CD14-positive monocyte (primary cell): ENCODE results near the gene PSD. TPM values are rescaled to one million over a fixed set of nuclear protein-coding genes. Genes with fewer than 3 reads are reported as not detected.
"Not testable (repeated sequence)": the region's sequence is repeated elsewhere in the genome, so short reads cannot be mapped to it uniquely, and the experiment has no call there.

Experiments
- DNase-seq, 3 donors: peaks; one replicate each; pipeline ENCODE4 v3.0.0-alpha.2; 2011 to 2022
- H2AFZ ChIP-seq: 2 replicates; pipeline ENCODE4 v1.6.0; 2012; ENCODE audit warnings: mild to moderate bottlenecking, low read depth, low read length, inconsistent platforms; ENCODE audit not compliant: insufficient read depth, poor library complexity, severe bottlenecking
- H3K27ac ChIP-seq, 2 donors: 1 replicate in 1 of 2; 2 replicates in 1 of 2; pipeline ENCODE4 v1.5.1; 2012 to 2013; ENCODE audit warnings: low read length in 2 of 2, control low read depth in 1 of 2, inconsistent platforms in 1 of 2, low read depth in 1 of 2, mild to moderate bottlenecking in 1 of 2
- H3K27me3 ChIP-seq, 2 donors: one replicate each; pipeline versions ENCODE4 v1.6.0 to v1.6.1; 2011 to 2013; ENCODE audit warnings: low read length in 2 of 2; ENCODE audit not compliant: control insufficient read depth in 2 of 2, insufficient read depth in 2 of 2
- H3K36me3 ChIP-seq, 2 donors: replicated peaks in 1 of 2; 1 replicate in 1 of 2; 2 replicates in 1 of 2; pipeline versions ENCODE4 v1.5.1 to v1.6.1; 2012 to 2013; ENCODE audit warnings: low read length in 2 of 2, control low read depth in 1 of 2, inconsistent platforms in 1 of 2, mild to moderate bottlenecking in 1 of 2; ENCODE audit not compliant: insufficient read depth in 2 of 2, control insufficient read depth in 1 of 2
- H3K4me1 ChIP-seq, 2 donors: 1 replicate in 1 of 2; 2 replicates in 1 of 2; pipeline versions ENCODE4 v1.5.1 to v1.6.1; 2012 to 2013; ENCODE audit warnings: low read length in 2 of 2, control low read depth in 1 of 2, inconsistent platforms in 1 of 2, mild to moderate bottlenecking in 1 of 2, moderate library complexity in 1 of 2; ENCODE audit not compliant: insufficient read depth in 2 of 2, control insufficient read depth in 1 of 2
- H3K4me2 ChIP-seq: replicated peaks from 2 replicates; pipeline ENCODE3; 2012; ENCODE audit warnings: low read length, moderate library complexity, mild to moderate bottlenecking; ENCODE audit not compliant: poor library complexity, severe bottlenecking; ENCODE audit errors: extremely low read depth
- H3K4me3 ChIP-seq, 3 experiments: fragments of 200-600 bp in 1 of 3; sonication (generic) in 1 of 3; replicated peaks in 1 of 3; 1 replicate in 2 of 3; 2 replicates in 1 of 3; pipeline ENCODE4 v1.5.1; 2011 to 2013; ENCODE audit warnings: low read length in 3 of 3, mild to moderate bottlenecking in 3 of 3, control low read depth in 2 of 3, low read depth in 2 of 3, inconsistent platforms in 1 of 3, moderate library complexity in 1 of 3
- H3K79me2 ChIP-seq: 2 replicates; pipeline ENCODE4 v1.6.0; 2012; ENCODE audit warnings: mild to moderate bottlenecking, control low read depth, inconsistent platforms, low read length, moderate library complexity; ENCODE audit not compliant: insufficient read depth
- H3K9ac ChIP-seq: 2 replicates; pipeline ENCODE4 v1.6.0; 2017; ENCODE audit warnings: low read length, mild to moderate bottlenecking; ENCODE audit not compliant: insufficient read depth, poor library complexity, severe bottlenecking
- H3K9me3 ChIP-seq, 2 donors: replicated peaks in 1 of 2; 1 replicate in 1 of 2; 2 replicates in 1 of 2; pipeline versions ENCODE4 v1.5.1 to v1.6.1; 2012 to 2013; ENCODE audit warnings: low read length in 2 of 2, control low read depth in 1 of 2; ENCODE audit not compliant: control insufficient read depth in 1 of 2, insufficient read depth in 1 of 2
- H4K20me1 ChIP-seq: 2 replicates; pipeline ENCODE4 v1.6.0; 2012; ENCODE audit warnings: mild to moderate bottlenecking, low read length, control low read depth, moderate library complexity; ENCODE audit not compliant: insufficient read depth
- H3K27ac Mint-ChIP-seq, 7 donors: one replicate each; pipeline ENCODE4 v1.8.0; 2020; ENCODE audit warnings: mild to moderate bottlenecking in 7 of 7, mixed read lengths in 7 of 7, moderate library complexity in 6 of 7, inconsistent platforms in 2 of 7
- H3K27me3 Mint-ChIP-seq, 3 donors: one replicate each; pipeline ENCODE4 v1.8.0; 2021 to 2022; ENCODE audit warnings: low read depth in 3 of 3, mild to moderate bottlenecking in 3 of 3, mixed read lengths in 3 of 3, moderate library complexity in 3 of 3, inconsistent platforms in 1 of 3
- H3K36me3 Mint-ChIP-seq, 2 donors: one replicate each; pipeline ENCODE4 v1.8.0; 2020; ENCODE audit warnings: mixed read lengths in 2 of 2, inconsistent platforms in 1 of 2, mild to moderate bottlenecking in 1 of 2
- H3K4me1 Mint-ChIP-seq: one replicate; pipeline ENCODE4 v1.8.0; 2020; ENCODE audit warnings: mild to moderate bottlenecking, mixed read lengths
- H3K4me3 Mint-ChIP-seq, 2 donors: one replicate each; pipeline ENCODE4 v1.8.0; 2020; ENCODE audit warnings: mild to moderate bottlenecking in 2 of 2, mixed read lengths in 2 of 2, moderate library complexity in 1 of 2
- H3K9me3 Mint-ChIP-seq, 7 donors: one replicate each; pipeline ENCODE4 v1.8.0; 2020 to 2022; ENCODE audit warnings: mixed read lengths in 7 of 7, mild to moderate bottlenecking in 6 of 7, moderate library complexity in 6 of 7, inconsistent platforms in 2 of 7
- WGBS: methylation state at CpG from one replicate; pipeline ENCODE4 v1.1.5; 2013; ENCODE audit warnings: missing lambda C conversion rate; ENCODE audit not compliant: insufficient coverage; 5-methylcytosine and 5-hydroxymethylcytosine counted together
- intact Hi-C, 2 donors: fragments of 100-400 bp; cut with micrococcal nuclease; formaldehyde crosslinking; loops; one replicate each; pipeline versions ENCODE4 v1.15.0 to v1.15.1; 2023
- polyA plus RNA-seq, 3 donors: library from polyadenylated mRNA; depleted of rRNA in 1 of 3; unstranded in 2 of 3; stranded (reverse) in 1 of 3; fragments of 300-500 nt in 2 of 3; fragments of >200 nt in 1 of 3; fragmentation: Illumina TruSeq in 2 of 3; gene quantifications; 1 replicate in 2 of 3; 2 replicates in 1 of 3; pipeline ENCODE4 v1.2.3, GENCODE V29; 2012 to 2021
- TF ChIP-seq, protein P1 (sequence below): fragments of 200-600 bp; IDR thresholded peaks from one replicate; pipeline ENCODE4 v1.8.0; 2022; ENCODE audit warnings: antibody characterized with exemption, mild to moderate bottlenecking

The PSD gene
- polyA plus RNA-seq, 3 donors, result 0.27 to 1.5 (median 1.1) TPM

DNA sequence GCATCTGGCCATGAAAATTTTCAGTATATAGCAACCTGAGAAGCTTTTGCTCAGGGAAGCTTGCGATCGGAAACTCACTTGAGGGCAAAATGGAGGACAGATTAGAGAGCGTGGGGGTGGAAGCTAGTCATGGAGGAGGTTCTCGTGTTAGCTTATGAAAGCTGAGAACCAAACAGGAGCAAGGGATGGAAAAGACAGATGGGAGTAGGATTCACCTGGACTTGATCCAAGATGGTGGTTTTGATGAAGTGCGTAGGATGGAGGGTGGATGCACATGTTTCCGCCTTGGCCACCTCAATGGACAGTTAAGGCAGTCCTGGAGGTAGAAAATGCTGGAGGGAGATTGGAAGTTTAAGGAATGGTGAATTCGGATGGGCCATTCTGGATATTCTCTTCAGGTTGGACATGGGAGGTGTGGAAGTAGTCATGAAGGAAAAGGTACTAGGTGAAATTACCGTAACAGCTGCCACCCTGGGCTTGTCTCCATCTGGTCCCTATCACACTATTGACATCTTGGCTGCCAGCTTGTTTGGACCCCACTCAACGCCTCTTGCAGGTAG lies 39.1 kb upstream of the PSD start:
- no peak overlapping the region for H2AFZ ChIP-seq
- WGBS, result 87% methylated on average over 7 of the region's 9 CpGs
- Mint-ChIP-seq H3K27me3 (peaks cover 2 to 5% (median 3%) of the 10 kb centered on the region in 3 donors), H3K9me3 (peaks cover 0 to 2% (median 0%) of the 10 kb centered on the region in 7 donors), H3K36me3 (peaks cover 4 to 5% of the 10 kb centered on the region in 2 donors), H3K4me3 (no peak overlapping the region), H3K4me1 (peaks cover 65% of the 10 kb centered on the region), H3K27ac (no peak overlapping the region)
- H3K27ac ChIP-seq, result no peak overlapping the region
- H3K27me3 ChIP-seq, result peaks cover 0 to under 1% of the 10 kb centered on the region in 2 donors
- no peaks in the 10 kb centered on the region for H3K79me2 ChIP-seq
- DNase-seq, result no peak
- H4K20me1 ChIP-seq, result no peaks in the 10 kb centered on the region
- peaks cover 62 to 66% of the 10 kb centered on the region in 2 donors for H3K4me1 ChIP-seq
- no peak overlapping the region for H3K9ac ChIP-seq
- no peaks in the 10 kb centered on the region for H3K9me3 ChIP-seq
- no peak overlapping the region for H3K4me3 ChIP-seq
- H3K36me3 ChIP-seq, result no peaks in the 10 kb centered on the region
- intact Hi-C loops, result no loop called here
- TF ChIP-seq, protein P1, sequence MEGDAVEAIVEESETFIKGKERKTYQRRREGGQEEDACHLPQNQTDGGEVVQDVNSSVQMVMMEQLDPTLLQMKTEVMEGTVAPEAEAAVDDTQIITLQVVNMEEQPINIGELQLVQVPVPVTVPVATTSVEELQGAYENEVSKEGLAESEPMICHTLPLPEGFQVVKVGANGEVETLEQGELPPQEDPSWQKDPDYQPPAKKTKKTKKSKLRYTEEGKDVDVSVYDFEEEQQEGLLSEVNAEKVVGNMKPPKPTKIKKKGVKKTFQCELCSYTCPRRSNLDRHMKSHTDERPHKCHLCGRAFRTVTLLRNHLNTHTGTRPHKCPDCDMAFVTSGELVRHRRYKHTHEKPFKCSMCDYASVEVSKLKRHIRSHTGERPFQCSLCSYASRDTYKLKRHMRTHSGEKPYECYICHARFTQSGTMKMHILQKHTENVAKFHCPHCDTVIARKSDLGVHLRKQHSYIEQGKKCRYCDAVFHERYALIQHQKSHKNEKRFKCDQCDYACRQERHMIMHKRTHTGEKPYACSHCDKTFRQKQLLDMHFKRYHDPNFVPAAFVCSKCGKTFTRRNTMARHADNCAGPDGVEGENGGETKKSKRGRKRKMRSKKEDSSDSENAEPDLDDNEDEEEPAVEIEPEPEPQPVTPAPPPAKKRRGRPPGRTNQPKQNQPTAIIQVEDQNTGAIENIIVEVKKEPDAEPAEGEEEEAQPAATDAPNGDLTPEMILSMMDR, result no peak
- H3K4me2 ChIP-seq, result no peak overlapping the region

GRCh38 chr10:102455893-102456471 lies 37.4 kb upstream of the PSD start:
- 20% methylated on average over 4 of the region's 7 CpGs for WGBS
- TF ChIP-seq, protein P1, result no peak
- Mint-ChIP-seq H3K36me3 (peaks cover 4 to 5% of the 10 kb centered on the region in 2 donors), H3K9me3 (peaks cover 0 to 2% (median 0%) of the 10 kb centered on the region in 7 donors), H3K4me3 (peak overlapping the region; percentile 16), H3K27ac (peak overlapping the region; percentile 76 to 100 (median 91)), H3K4me1 (peaks cover 67% of the 10 kb centered on the region), H3K27me3 (peaks cover 0 to 3% (median 2%) of the 10 kb centered on the region in 3 donors)
- Histone ChIP-seq H3K9ac (peak overlapping the region; percentile 28), H3K9me3 (no peaks in the 10 kb centered on the region), H4K20me1 (no peaks in the 10 kb centered on the region), H3K36me3 (no peaks in the 10 kb centered on the region), H3K27me3 (no peaks in the 10 kb centered on the region), H3K27ac (peak overlapping the region; percentile 81 to 98), H3K4me3 (peak overlapping the region in 1 of 3 experiments; percentile 3), H3K79me2 (peaks cover 11% of the 10 kb centered on the region), H3K4me1 (peaks cover 65 to 66% of the 10 kb centered on the region in 2 donors), H2AFZ (peak overlapping the region; percentile 60), H3K4me2 (peak overlapping the region; percentile 17)
- peak; percentile 82 to 93 (median 93) for DNase-seq
- intact Hi-C loops, result no loop called here

DNA sequence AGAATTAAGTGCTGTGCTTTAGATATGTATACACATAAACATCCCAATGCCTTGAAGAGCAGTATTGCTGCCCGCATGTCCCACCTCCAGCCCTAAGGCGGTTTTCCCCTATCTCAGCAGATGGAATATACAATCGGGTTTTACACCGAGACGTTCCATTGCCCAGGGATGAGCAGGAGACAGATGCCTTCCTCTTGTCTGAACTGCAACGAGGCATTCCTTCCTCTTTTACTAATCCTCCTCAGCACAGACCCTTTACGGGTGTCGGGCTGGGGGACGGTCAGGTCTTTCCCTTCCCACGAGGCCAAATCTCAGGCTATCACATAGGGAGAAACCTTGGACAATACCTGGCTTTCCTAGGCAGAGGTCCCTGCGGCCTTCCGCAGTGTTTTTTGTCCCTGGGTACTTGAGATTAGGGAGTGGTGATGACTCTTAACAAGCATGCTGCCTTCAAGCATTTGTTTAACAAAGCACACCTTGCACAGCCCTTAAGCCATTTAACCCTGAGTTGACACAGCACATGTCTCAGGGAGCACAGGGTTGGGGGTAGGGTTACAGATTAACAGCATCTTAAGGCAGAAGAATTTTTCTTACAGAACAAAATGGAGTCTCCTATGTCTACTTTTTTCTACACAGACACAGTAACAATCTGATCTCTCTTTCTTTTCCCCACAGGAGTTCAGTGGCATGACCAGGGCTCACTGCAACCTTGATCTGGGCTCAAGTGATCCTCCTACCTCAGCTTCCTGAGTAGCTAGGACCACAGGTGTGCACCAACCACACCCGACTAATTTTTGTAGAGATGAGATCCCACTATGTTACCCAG lies 36.3 kb upstream of the PSD start:
- H3K4me2 ChIP-seq, H3K36me3 Mint-ChIP-seq, H3K9me3 Mint-ChIP-seq, H3K36me3 ChIP-seq, H3K27me3 ChIP-seq, H3K4me3 ChIP-seq, H4K20me1 ChIP-seq, H3K9ac ChIP-seq, H3K9me3 ChIP-seq, H2AFZ ChIP-seq, H3K27me3 Mint-ChIP-seq, intact Hi-C loops: not testable (repeated sequence)
- 11% methylated on average over 7 of the region's 13 CpGs for WGBS
- peak overlapping the region; percentile 98 to 100 (median 98) for H3K27ac Mint-ChIP-seq
- H3K27ac ChIP-seq, result peak overlapping the region; percentile 89 to 98
- peaks cover 67 to 72% of the 10 kb centered on the region in 2 donors for H3K4me1 ChIP-seq
- peaks cover 14% of the 10 kb centered on the region for H3K79me2 ChIP-seq
- peak overlapping the region in 1 of 2 donors; percentile 48 for H3K4me3 Mint-ChIP-seq
- H3K4me1 Mint-ChIP-seq, result peaks cover 66% of the 10 kb centered on the region
- DNase-seq, result peak in 2 of 3 donors; percentile 58 to 60
